Esophagus muscularis mucosa (tissue), 4 donors: ENCODE results near the gene ORAI3. TPM values are rescaled to one million over a fixed set of nuclear protein-coding genes. Genes with fewer than 3 reads are reported as not detected.

ENCODE experiments used
- DNase-seq: peaks from one replicate; pipeline ENCODE4 v3.0.0-alpha.2; 2017; ENCODE audit errors: extremely low spot score
- H3K27ac ChIP-seq, 4 donors: fragments of 200-600 bp; sonication (generic); replicated peaks in 1 of 4; 1 replicate in 3 of 4; 2 replicates in 1 of 4; pipeline ENCODE4 v1.5.1; 2016 to 2019; ENCODE audit warnings: mild to moderate bottlenecking in 1 of 4
- H3K27me3 ChIP-seq, 4 donors: fragments of 200-600 bp; sonication (generic); one replicate each; pipeline versions ENCODE4 v1.5.1 to v1.6.0; 2016 to 2019
- H3K36me3 ChIP-seq, 4 donors: fragments of 200-600 bp; sonication (generic); one replicate each; pipeline ENCODE4 v1.5.1; 2016 to 2019
- H3K4me1 ChIP-seq, 4 donors: fragments of 200-600 bp; sonication (generic); one replicate each; pipeline ENCODE4 v1.5.1; 2016 to 2019
- H3K4me3 ChIP-seq, 4 donors: fragments of 200-600 bp; sonication (generic); 1 replicate in 2 of 4; 2 replicates in 2 of 4; pipeline ENCODE4 v1.5.1; 2016 to 2019; ENCODE audit warnings: mild to moderate bottlenecking in 4 of 4, moderate library complexity in 1 of 4
- H3K9me3 ChIP-seq, 4 donors: fragments of 200-600 bp; sonication (generic); 1 replicate in 3 of 4; 2 replicates in 1 of 4; pipeline ENCODE4 v1.5.1; 2016 to 2019
- EP300 ChIP-seq: sonication (generic); formaldehyde crosslinking; IDR thresholded peaks from one replicate; pipeline ENCODE4 v1.6.1; 2017; ENCODE audit warnings: antibody characterized with exemption
- POLR2A ChIP-seq: fragments of 450-650 bp; IDR thresholded peaks from one replicate; pipeline ENCODE4 v1.6.1; 2017; ENCODE audit warnings: antibody characterized with exemption, moderate library complexity, mild to moderate bottlenecking, low read depth
- POLR2AphosphoS5 ChIP-seq, 2 donors: sonication (generic); formaldehyde crosslinking; IDR thresholded peaks; one replicate each; pipeline ENCODE4 v1.6.1; 2017; ENCODE audit warnings: antibody characterized with exemption in 2 of 2
- WGBS: methylation state at CpG from one replicate; pipeline ENCODE4 v1.1.5; 2018; 5-methylcytosine and 5-hydroxymethylcytosine counted together
- intact Hi-C: fragments of 100-400 bp; cut with DNase I; formaldehyde crosslinking; loops from one replicate; pipeline ENCODE4 v1.15.1; 2023
- total RNA-seq, 4 donors: library from RNA; depleted of rRNA; stranded (reverse); fragments of >200 nt; gene quantifications; one replicate each; pipeline versions ENCODE4 v1.1.0 to v1.2.1, GENCODE V29; 2016
- TF ChIP-seq, protein P1 (sequence below), 3 experiments: fragments of 200-600 bp in 2 of 3; fragments of 450-650 bp in 1 of 3; sonication (generic) in 2 of 3; IDR thresholded peaks; one replicate each; pipeline ENCODE4 v1.5.1; 2017 to 2019; ENCODE audit warnings: antibody characterized with exemption in 3 of 3, mild to moderate bottlenecking in 2 of 3, moderate library complexity in 1 of 3

ORAI3 gene
- total RNA-seq, 4 donors from 2014 or later, result 33.0 to 56.5 (median 45.8) TPM

DNA sequence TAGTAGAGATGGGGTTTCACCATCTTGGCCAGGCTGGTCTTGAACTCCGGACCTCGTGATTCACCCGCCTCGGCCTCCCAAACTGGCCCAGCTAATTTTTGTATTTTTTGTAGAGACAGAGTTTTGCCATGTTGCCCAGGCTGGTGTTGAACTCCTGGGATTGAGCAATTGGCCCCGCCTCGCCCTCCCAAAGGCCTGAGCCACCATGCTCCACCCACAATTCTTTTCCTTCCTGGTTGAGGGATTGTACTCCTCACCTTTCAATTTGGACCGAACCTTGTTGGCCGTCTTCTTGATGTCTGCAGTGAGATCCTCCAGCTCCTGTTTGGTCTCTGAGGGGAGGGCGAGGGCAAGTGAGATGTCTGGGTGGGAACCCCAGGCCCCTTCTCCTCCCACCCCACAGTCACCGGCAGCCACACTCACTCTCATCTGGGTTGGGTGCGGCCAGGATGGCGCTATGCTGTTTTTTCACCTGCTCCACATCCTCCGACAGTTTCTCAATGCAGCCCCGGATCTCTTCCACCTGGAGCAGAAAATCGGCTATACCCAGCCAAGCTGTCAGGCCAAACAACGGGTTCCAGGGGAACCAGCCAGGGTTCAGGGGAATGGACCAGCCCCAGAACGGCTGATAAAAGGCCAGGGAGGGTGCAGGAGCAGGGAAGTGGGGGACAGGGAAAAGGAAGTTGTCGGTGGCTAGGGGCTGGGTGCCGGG is 52.0 kb downstream of the ORAI3 start:
- H3K27ac ChIP-seq, result no peak overlapping the region
- DNase-seq, result no peak
- no peaks in the 10 kb centered on the region for H3K9me3 ChIP-seq
- intact Hi-C loops, result no loop called here
- H3K4me3 ChIP-seq, result no peak overlapping the region
- peaks cover 13 to 23% (median 20%) of the 10 kb centered on the region in 4 donors for H3K4me1 ChIP-seq
- peaks cover 0 to 7% (median 0%) of the 10 kb centered on the region in 4 donors for H3K27me3 ChIP-seq
- H3K36me3 ChIP-seq, result no peaks in the 10 kb centered on the region
- TF ChIP-seq, protein P1, sequence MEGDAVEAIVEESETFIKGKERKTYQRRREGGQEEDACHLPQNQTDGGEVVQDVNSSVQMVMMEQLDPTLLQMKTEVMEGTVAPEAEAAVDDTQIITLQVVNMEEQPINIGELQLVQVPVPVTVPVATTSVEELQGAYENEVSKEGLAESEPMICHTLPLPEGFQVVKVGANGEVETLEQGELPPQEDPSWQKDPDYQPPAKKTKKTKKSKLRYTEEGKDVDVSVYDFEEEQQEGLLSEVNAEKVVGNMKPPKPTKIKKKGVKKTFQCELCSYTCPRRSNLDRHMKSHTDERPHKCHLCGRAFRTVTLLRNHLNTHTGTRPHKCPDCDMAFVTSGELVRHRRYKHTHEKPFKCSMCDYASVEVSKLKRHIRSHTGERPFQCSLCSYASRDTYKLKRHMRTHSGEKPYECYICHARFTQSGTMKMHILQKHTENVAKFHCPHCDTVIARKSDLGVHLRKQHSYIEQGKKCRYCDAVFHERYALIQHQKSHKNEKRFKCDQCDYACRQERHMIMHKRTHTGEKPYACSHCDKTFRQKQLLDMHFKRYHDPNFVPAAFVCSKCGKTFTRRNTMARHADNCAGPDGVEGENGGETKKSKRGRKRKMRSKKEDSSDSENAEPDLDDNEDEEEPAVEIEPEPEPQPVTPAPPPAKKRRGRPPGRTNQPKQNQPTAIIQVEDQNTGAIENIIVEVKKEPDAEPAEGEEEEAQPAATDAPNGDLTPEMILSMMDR (IDR thresholded peaks at IDR 0.05), result no peak
- no peak for TF ChIP-seq EP300
- no peak for TF ChIP-seq POLR2AphosphoS5 (IDR thresholded peaks at IDR 0.05)
- TF ChIP-seq POLR2A, result no peak
- 85% methylated on average over 17 of the region's 19 CpGs for WGBS

DNA sequence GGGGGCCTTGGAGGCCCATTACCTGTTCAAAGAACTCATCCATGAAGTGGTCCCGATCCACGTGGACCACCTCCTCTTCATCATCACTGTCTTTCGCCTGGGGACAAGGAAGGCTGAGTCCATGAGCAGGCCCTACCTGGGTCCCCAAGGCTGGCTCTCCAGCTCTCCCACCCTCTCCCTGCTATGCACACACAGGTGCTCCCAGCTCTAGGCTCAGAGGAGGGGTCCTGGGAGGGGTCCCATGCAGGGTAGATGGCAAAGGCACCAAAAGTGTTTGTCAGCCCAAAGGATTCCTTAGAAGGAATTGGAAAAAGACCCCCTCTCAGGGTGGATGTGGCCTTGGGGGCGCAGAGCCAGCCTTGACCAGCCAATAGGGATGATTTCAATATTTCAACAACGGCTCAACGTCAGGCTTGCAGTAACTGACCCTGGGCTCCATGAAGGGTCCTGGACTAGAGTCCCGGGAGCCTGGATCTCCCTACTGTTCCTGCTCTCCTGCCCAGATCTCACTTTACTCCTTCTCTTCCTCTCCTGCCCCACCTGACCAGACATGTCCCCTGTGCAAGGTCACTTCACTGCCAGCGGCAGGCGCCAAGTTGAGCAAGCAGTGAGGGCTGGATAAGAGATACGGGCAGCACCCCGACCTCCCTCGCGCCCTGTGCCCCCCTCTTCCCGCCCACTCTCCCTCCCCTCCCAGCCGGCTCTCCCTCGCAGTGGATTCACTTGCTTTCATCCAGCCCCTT is 52.8 kb downstream of the ORAI3 start:
- no peak overlapping the region for H3K4me3 ChIP-seq
- WGBS, result 64% methylated on average over 15 of the region's 16 CpGs
- TF ChIP-seq POLR2AphosphoS5 (IDR thresholded peaks at IDR 0.05), result no peak
- no peak for TF ChIP-seq EP300
- no peak for TF ChIP-seq POLR2A
- TF ChIP-seq, protein P1 (IDR thresholded peaks at IDR 0.05), result no peak
- H3K4me1 ChIP-seq, result peaks cover 8 to 14% (median 13%) of the 10 kb centered on the region in 4 donors
- intact Hi-C loops, result no loop called here
- no peaks in the 10 kb centered on the region for H3K9me3 ChIP-seq
- H3K27ac ChIP-seq, result no peak overlapping the region
- no peaks in the 10 kb centered on the region for H3K36me3 ChIP-seq
- H3K27me3 ChIP-seq, result peaks cover 0 to 8% (median 0%) of the 10 kb centered on the region in 4 donors
- no peak for DNase-seq

DNA sequence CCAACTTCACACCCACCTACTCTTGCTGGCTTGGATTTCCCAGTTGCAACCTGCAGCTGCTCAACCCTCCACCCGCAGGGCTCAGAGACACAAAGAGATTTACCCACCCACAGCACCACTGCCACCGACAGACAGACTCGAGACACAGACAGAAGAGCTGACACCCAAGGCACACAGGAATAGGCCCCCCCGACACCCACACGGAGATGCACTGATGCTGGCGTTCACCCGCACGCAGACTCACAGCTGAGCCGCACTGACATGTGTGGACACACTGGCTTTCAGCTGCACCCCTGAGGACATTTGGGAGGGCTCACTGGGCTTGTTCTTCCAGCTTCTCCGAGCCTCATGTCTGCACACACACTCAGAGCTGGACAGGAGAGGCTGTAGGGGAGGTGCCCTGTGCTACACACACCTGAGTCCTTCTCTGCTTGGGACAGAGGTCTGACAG is 53.4 kb downstream of the ORAI3 start:
- Histone ChIP-seq H3K36me3 (no peaks in the 10 kb centered on the region), H3K4me3 (no peak overlapping the region), H3K27me3 (peaks cover 0 to 14% (median 0%) of the 10 kb centered on the region in 4 donors), H3K27ac (no peak overlapping the region), H3K9me3 (no peaks in the 10 kb centered on the region), H3K4me1 (peaks cover 5 to 9% (median 7%) of the 10 kb centered on the region in 4 donors)
- DNase-seq, result no peak
- TF ChIP-seq POLR2A (no peak), POLR2AphosphoS5 (IDR thresholded peaks at IDR 0.05) (no peak), EP300 (no peak)
- TF ChIP-seq, protein P1 (IDR thresholded peaks at IDR 0.05), result no peak
- intact Hi-C loops, result no loop called here
- 72% methylated on average over 4 of the region's 10 CpGs for WGBS

DNA sequence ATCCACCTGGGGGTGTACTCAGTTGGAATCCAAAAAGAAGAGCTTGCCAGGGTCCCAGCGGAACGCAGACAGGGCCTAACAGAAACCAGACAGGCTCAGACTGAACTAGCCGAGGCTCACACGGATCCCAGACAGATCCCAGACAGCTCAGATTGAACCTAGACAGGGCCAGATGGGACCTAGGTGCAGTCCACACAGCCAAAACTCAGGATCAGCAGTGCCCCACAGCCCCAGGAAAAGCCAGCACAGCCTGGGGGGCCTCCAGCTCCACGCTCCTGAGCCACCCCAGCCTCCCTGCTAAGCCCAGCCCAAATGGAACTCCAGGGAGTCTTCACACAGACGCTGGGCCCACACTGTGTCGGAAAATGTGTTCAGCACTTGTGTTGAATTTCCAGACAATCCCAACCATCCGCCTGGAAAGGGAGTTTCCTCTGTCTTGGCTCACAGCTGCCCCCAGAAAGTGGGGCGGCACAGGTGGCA is 54.0 kb downstream of the ORAI3 start:
- intact Hi-C loops, result no loop called here
- H3K36me3 ChIP-seq, result no peaks in the 10 kb centered on the region
- no peak overlapping the region for H3K4me3 ChIP-seq
- H3K4me1 ChIP-seq, result peaks cover 0 to 3% (median under 1%) of the 10 kb centered on the region in 4 donors
- no peak overlapping the region for H3K27ac ChIP-seq
- no peaks in the 10 kb centered on the region for H3K9me3 ChIP-seq
- peaks cover 0 to 20% (median 0%) of the 10 kb centered on the region in 4 donors for H3K27me3 ChIP-seq
- TF ChIP-seq EP300, result no peak
- TF ChIP-seq, protein P1 (IDR thresholded peaks at IDR 0.05), result no peak
- no peak for TF ChIP-seq POLR2AphosphoS5 (IDR thresholded peaks at IDR 0.05)
- TF ChIP-seq POLR2A, result no peak
- whole genome bisulfite sequencing, result 80% methylated on average over 8 of the region's 9 CpGs
- DNase-seq, result no peak
